GM15510 (cell line): ENCODE data around the gene SCP2.

Experiments
- POLR2A ChIP-seq: IDR thresholded peaks from 3 replicates; pipeline ENCODE4 v1.6.1; 2011; ENCODE audit warnings: borderline replicate concordance; ENCODE audit not compliant: insufficient read length; ENCODE audit errors: extremely low read depth

The SCP2 gene

GRCh38 chr1:53084589-53084971, 157.5 kb downstream of the SCP2 start:
- TF ChIP-seq POLR2A, result no peak

GRCh38 chr1:53085405-53085804, 158.3 kb downstream of the SCP2 start:
- no peak for TF ChIP-seq POLR2A

DNA sequence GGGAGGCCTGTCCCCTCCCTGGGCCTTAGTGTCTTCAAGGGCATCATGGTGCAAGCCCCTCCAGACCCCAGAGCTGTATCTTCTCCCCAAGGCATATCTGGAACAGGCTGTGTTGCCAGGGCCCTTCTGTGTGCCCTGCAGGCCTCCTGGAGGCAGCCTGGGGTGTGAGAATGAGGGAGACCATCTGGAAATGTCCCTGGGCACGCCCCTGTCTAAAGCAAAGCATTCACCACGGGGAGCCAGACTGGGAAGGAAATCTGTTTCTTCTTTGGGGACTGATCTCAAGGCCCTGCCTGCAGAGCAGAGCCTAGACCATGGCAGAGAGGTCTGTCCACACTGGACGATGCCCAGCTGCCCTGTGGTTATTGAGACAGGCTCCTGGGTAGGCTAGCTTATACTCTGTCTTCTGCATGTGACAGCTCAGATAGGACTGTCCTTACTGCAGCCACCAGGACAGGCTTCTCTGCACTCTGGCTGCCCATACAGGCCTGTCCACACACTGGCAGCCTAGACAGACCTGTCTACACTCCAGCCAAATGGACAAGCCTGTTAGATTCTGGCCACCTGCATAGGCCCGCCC, 159.5 kb downstream of the SCP2 start:
- no peak for TF ChIP-seq POLR2A

- TF ChIP-seq POLR2A, result no peak
Observed at GRCh38 chr1:53087332-53088285, 160.5 kb downstream of the SCP2 start.

DNA sequence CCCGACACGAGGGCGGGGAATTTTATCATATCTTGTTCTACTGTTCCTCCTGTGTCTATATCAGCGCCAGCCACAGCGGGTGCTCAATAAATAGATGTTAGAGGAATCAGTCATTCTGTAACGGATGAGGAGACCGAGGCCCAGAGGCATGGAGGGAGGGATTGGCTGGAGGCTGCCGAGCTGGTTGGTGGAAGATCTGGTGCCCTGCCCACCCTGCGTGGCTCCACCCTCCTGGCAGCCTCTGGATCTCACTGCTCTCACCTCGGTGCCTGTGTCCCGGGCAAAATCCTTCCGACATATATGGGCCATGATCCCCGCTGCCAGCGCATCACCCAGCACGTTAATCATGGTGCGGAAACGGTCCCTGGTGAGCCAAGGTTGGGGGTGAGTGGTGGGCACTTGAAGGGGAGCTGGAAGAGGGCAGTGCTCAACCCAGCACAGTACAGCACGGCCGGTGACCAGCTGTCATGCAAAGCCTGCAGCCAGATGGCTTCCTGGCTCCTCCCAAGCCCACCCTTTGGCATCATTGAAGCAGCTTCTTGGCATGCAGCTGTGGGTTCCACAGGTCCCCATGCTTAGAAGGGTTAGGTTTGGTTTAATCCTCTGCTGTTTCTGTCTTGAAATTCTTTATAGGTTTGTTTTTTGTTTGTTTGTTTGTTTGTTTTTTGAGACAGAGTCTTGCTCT, 161.7 kb downstream of the SCP2 start:
- TF ChIP-seq POLR2A, result no peak

DNA sequence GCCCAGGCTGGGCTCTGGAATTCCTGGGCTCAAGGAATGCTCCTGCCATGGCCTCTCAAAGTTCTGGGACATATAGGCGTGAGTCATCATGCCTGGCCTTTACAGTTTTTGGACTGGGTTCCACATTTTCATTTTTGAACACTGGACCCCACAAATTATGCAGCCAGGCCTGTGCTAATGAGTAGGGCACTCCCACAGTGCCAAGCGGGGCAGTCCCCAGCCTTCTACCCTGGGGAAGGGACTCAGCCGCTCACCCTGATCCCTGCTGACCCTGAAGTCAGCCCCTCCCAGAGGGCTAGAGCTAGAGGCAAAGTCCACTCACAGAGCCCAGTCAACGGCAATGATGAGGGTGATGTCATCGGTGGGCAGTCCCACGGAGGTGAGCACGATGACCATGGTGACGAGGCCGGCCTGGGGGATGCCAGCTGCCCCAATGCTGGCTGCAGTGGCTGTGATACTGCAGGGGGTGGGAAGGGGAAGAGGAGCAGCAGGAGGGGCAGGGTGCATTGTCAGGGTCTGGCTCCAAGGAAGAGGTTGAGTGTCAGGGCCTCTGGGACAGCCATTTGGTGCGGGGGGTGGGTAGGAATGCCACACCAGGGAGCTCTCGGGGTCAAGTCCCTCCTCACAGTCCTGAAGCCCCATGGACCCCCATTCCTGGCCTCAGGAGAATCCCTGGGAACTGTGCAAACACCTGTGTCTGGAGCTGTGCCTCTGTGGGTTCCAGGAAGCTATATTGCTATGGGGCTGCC, 162.6 kb downstream of the SCP2 start:
- no peak for TF ChIP-seq POLR2A

GRCh38 chr1:53090227-53091147, 163.4 kb downstream of the SCP2 start:
- no peak for TF ChIP-seq POLR2A

DNA sequence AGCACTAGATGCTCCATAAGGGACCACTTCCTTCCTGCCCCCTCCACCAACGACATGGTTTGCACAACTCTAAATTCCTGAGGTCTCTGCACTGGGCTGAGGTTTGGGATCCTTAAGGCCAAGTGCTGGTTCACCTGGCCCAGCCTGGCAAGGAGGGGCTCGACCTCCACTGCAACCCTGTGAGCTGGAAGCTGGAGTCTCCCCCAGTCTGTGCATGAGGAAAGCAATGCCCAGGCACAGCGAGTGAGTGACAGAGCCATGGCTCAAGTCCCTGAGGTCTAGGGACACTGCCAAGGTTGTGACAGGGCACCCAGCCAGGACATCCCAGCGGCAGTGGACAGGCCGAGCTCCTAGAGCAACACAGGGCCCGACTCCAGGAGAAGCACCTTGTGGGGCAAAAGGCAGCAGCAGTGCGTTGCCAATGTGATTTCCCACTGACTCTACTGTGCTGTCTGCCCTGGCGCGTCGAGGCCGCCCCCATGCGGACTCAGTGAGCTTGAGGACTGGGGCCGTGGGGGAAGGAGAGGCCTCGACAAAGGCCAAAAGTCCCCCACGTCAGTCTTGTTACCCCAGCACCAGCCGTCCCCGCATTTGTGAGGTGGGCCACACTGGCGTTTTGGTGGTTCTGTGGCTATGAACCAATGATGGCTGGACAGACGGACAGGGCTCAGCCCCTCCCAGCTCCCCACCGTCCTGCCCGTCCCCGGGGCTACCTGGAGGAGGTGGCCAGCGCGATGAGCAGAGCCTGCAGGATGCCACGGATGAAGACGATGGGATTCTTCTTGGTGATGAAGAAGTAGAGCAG, 165.0 kb downstream of the SCP2 start:
- no peak for TF ChIP-seq POLR2A

DNA sequence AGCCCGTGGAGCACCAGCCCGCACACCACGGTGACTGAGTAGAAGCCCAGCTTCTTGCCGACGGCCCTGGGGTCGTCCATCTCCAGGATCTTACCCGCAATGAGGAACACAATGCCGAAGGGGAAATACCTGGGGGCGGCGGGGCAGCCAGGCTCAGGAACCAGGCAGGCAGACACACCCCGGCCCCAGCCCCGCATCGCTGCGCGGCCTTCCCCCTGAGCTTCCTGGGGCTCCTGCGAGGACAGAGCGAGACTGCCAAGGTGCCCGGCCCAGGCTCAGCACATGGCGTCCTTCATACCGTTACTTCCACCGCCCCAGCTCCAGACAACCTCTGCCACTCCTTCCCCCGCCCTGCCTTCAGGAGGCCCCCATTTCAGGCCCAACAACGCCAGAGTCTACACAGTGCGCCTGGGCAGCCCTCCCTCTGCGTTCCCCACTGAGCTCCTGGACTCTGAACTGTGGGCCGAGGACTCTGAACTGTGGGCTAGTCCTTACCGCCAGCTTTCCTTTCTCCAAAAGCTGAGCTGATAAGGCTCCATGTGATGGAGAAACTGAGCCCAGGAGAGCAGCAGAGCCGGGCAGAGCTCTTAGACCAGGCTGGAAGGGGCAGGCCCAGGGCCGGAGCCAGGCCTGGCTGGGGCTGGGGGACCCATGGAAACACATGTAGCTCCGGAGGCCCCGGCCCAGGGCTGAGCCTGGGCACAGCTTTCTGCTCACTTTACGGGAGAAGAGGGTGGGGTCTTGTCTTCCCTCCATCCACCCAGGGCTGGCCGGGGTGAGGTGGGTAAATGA, 165.8 kb downstream of the SCP2 start:
- no peak for TF ChIP-seq POLR2A

- no peak for TF ChIP-seq POLR2A
Observed at GRCh38 chr1:53093451-53093754, 166.3 kb downstream of the SCP2 start.

DNA sequence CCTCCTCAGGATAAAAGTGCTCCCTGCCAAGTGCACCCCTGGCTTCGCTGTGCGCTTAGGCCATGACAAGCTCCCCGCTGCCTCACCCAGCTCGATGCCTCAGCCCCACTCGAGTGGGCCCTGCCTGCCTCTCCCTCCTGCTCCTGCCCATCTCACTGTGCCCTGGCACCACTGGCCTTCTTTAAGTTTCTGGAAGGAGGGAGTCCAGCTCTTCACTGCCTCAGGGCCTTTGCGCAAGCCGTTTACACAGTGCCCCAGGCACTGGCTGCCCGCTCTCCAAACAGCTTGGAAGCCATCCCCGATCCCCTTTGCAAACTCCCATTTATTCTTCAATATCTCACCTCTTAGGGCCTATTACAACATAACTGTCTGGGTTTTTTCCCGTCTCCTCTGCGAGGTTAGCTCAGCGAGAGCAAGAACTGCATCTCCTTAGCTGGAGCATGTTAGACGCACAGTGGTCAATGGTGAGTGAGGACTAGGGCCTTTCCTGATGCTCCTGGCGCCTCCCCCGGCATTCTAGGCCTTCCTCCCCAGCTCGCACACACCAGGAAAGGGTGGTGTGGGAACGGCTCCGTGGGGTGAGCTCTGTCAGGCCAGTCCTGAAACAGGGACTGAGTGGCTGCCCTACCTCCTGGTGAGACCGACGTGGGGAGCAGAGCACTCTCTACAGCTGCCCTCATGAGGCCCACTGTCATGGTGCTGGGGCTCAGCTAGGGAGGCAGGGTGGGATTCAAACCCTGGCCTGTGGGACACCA, 166.9 kb downstream of the SCP2 start:
- TF ChIP-seq POLR2A, result no peak

DNA sequence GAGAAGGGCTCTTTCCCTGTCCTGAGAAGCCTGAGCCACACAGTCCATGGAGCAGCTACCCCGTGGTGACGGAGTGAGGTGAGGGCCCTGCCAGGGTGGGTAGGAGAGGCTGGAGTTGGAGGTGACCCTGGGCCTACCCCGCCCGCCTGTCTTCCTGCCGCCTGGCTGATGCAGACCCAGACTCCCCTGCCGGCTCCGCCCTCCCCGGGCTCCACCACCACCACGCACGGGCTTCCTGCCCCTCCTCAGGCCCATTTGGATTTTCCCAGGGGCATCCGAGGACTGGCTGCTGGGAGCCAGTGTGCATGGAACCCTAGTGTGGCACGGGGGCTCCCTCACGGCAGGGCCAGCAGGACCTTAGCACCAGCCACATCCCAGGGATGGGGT, 167.4 kb downstream of the SCP2 start:
- TF ChIP-seq POLR2A, result no peak
